A673 (cell line): Measurements from ENCODE around the gene ACBD7.

Experiments
- EZH2 ChIP-seq: fragments of 200-600 bp; sonication (generic); IDR thresholded peaks from 2 replicates; pipeline ENCODE4 v1.6.1; 2017; ENCODE audit warnings: borderline replicate concordance, low read depth, mild to moderate bottlenecking, mixed read lengths, antibody characterized with exemption, low read length; ENCODE audit not compliant: poor library complexity, severe bottlenecking
- TF ChIP-seq, protein P1 (sequence below): fragments of 300-800, 200-600 bp; sonication (generic); conservative IDR thresholded peaks from 2 replicates; pipeline ENCODE4 v1.5.1; 2017; ENCODE audit warnings: low read depth, mild to moderate bottlenecking, antibody characterized with exemption, low read length, moderate library complexity, mixed read lengths

DNA sequence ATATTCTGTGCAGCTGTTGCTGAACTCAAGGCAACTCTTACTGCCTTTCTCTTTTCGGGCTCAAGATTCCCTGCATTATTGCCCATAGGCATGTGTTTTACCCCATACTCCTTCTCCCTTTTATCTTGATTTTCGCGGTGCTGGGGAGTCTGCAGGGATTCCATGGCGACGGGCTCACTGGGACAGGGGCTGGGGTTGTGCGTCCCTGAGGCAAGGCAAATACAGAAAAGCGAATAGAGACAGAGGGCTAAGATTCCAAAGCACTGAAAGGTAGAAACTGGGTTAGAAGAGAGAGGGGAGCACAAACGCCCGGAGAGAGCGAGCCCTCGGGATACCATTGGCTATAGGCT, 8.1 kb upstream of the ACBD7 start:
- TF ChIP-seq, protein P1, sequence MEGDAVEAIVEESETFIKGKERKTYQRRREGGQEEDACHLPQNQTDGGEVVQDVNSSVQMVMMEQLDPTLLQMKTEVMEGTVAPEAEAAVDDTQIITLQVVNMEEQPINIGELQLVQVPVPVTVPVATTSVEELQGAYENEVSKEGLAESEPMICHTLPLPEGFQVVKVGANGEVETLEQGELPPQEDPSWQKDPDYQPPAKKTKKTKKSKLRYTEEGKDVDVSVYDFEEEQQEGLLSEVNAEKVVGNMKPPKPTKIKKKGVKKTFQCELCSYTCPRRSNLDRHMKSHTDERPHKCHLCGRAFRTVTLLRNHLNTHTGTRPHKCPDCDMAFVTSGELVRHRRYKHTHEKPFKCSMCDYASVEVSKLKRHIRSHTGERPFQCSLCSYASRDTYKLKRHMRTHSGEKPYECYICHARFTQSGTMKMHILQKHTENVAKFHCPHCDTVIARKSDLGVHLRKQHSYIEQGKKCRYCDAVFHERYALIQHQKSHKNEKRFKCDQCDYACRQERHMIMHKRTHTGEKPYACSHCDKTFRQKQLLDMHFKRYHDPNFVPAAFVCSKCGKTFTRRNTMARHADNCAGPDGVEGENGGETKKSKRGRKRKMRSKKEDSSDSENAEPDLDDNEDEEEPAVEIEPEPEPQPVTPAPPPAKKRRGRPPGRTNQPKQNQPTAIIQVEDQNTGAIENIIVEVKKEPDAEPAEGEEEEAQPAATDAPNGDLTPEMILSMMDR: no peak
- TF ChIP-seq EZH2: no peak
